H1 (cell line): ENCODE results near the gene RIMS1. TPM values are rescaled to one million over a fixed set of nuclear protein-coding genes. Genes with fewer than 3 reads are reported as not detected.

Experiments used
- EP300 ChIP-seq, 2 experiments: IDR thresholded peaks; 1 replicate in 1 of 2; 2 replicates in 1 of 2; pipeline ENCODE4 v1.6.1; 2011 to 2012; ENCODE audit warnings: low read depth in 2 of 2, low read length in 2 of 2, mild to moderate bottlenecking in 2 of 2, borderline replicate concordance in 1 of 2, inconsistent platforms in 1 of 2, moderate library complexity in 1 of 2
- polyA plus RNA-seq, 7 experiments: library from polyadenylated mRNA; depleted of rRNA in 3 of 7; stranded (reverse) in 5 of 7; unstranded in 2 of 7; fragments of >200 nt in 5 of 7; fragments of 200-250 nt in 2 of 7; gene quantifications; 1 replicate in 5 of 7; 2 replicates in 1 of 7; 4 replicates in 1 of 7; pipeline versions ENCODE4 v1.2.1 to v1.2.3, GENCODE V29; 2011 to 2013; ENCODE audit warnings: missing spikeins in 2 of 7, mixed read lengths in 2 of 7
- total RNA-seq: library from RNA; stranded (reverse); fragmentation: NEBNext Ultra II Directional; extraction: Animal tissue kit (Norgen Biotek cat#: 25700); gene quantifications from 2 replicates; pipeline ENCODE4 v1.2.1, GENCODE V29; 2021

RIMS1 gene
- total and polyA plus RNA-seq, 2 of the 8 experiments (the other 6 are each of a cell fraction or from before 2014, with no cell fraction given) = 0.63 to 2.3 TPM

DNA sequence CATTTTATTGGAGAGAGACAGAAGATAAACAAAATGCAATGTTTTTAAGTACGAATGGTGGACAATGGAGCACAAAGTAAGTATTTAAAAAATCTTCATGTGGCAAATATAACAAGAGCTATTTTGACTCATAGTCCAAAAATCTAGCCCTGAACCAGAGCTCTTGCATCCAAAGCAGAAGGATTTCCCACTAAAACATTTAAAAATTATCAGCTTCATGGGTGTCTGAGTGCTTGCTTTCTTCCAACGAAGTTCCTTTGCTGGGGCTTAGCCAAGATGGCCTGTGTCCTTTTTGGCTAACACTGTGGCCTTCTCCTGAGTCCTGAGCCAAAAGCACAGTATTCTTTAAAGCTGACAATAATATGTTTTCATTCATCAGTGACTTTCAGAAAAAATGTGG, 161.7 kb downstream of the RIMS1 start (continued):
- no peak for TF ChIP-seq EP300 (IDR thresholded peaks at IDR 0.05; ENCODE audit: borderline replicate concordance in 1 of 2, low read depth in 2 of 2, low read length in 2 of 2)
